A673 (cell line): ENCODE data around the gene LYL1.

Source experiments
- CTCF ChIP-seq: fragments of 300-800, 200-600 bp; sonication (generic); conservative IDR thresholded peaks from 2 replicates; pipeline ENCODE4 v1.5.1; 2017; ENCODE audit warnings: low read depth, mild to moderate bottlenecking, antibody characterized with exemption, low read length, moderate library complexity, mixed read lengths
- EZH2 ChIP-seq: fragments of 200-600 bp; sonication (generic); IDR thresholded peaks from 2 replicates; pipeline ENCODE4 v1.6.1; 2017; ENCODE audit warnings: borderline replicate concordance, low read depth, mild to moderate bottlenecking, mixed read lengths, antibody characterized with exemption, low read length; ENCODE audit not compliant: poor library complexity, severe bottlenecking

- TF ChIP-seq CTCF (no peak), EZH2 (no peak)
Measured at GRCh38 chr19:13060233-13060963, 42.3 kb downstream of the LYL1 start.
